ENCODE measurements around the gene TIPRL. TPM values are rescaled to one million over a fixed set of nuclear protein-coding genes. Genes with fewer than 3 reads are reported as not detected.
"Not testable (repeated sequence)": the region's sequence is repeated elsewhere in the genome, so short reads cannot be mapped to it uniquely, and the experiment has no call there.

TIPRL gene
- polyA plus RNA-seq, 1 experiment = 52.9 TPM

- Histone ChIP-seq H3K9me3 (ENCODE audit: control insufficient read depth, insufficient read depth, low read length) (no peaks in the 10 kb centered on the region), H3K4me3 (ENCODE audit: low read depth, low read length) (no peak overlapping the region), H3K27ac (ENCODE audit: low read depth, low read length) (no peak overlapping the region), H3K27me3 (ENCODE audit: control insufficient read depth, insufficient read depth, low read length) (no peaks in the 10 kb centered on the region)
- DNase-seq (ENCODE audit: low read depth, low spot score) = no peak
- ChIA-PET CTCF (interaction anchor here (1.0 kb wide), 1 partner anchor 27 kb away, joined by 5 read pairs; no protein-coding TSS in a partner anchor), POLR2A (no interaction called here)
- TF ChIP-seq CTCF (IDR thresholded peaks at IDR 0.05; ENCODE audit: low read depth, low read length) = no peak
Observed at GRCh38 chr1:168172250-168172915, 6.4 kb upstream of the TIPRL start.

GRCh38 chr1:168178227-168178637 lies 530 bp upstream of the TIPRL start:
- no peaks in the 10 kb centered on the region; the same call in 1 of the 2 replicates for H3K9me3 ChIP-seq (ENCODE audit: control insufficient read depth, insufficient read depth, low read length)
- peak overlapping the region; percentile 85 for H3K27ac ChIP-seq (ENCODE audit: low read depth, low read length)
- ChIA-PET CTCF (interaction anchor here (0.5 to 0.9 kb wide), 3 partner anchors 33 to 1133 kb away, joined by 3 to 4 read pairs (median 3); no protein-coding TSS in a partner anchor), POLR2A (no interaction called here)
- peak overlapping the region; percentile 39 for H3K4me3 ChIP-seq (ENCODE audit: low read depth, low read length)
- DNase-seq (ENCODE audit: low read depth, low spot score) = no peak
- no peak for TF ChIP-seq CTCF (IDR thresholded peaks at IDR 0.05; ENCODE audit: low read depth, low read length)
- H3K27me3 ChIP-seq (ENCODE audit: control insufficient read depth, insufficient read depth, low read length) = no peaks in the 10 kb centered on the region

- Histone ChIP-seq H3K9me3 (ENCODE audit: control insufficient read depth, insufficient read depth, low read length) (no peaks in the 10 kb centered on the region; the same call in 1 of the 2 replicates), H3K4me3 (ENCODE audit: low read depth, low read length) (peak overlapping the region; percentile 93), H3K27ac (ENCODE audit: low read depth, low read length) (peak overlapping the region; percentile 87), H3K27me3 (ENCODE audit: control insufficient read depth, insufficient read depth, low read length) (no peaks in the 10 kb centered on the region)
- no peak for TF ChIP-seq CTCF (IDR thresholded peaks at IDR 0.05; ENCODE audit: low read depth, low read length)
- no peak for DNase-seq (ENCODE audit: low read depth, low spot score)
- ChIA-PET CTCF (interaction anchor here (0.8 to 1.2 kb wide), 8 partner anchors 11 to 163 kb away, joined by 3 to 8 read pairs (median 3); no protein-coding TSS in a partner anchor), POLR2A (no interaction called here)
Observed at GRCh38 chr1:168179438-168180147, 831 bp downstream of the TIPRL start.

- DNase-seq (ENCODE audit: low read depth, low spot score) = no peak
- TF ChIP-seq CTCF (IDR thresholded peaks at IDR 0.05; ENCODE audit: low read depth, low read length) = no peak
- peak overlapping the region; percentile 93 for H3K4me3 ChIP-seq (ENCODE audit: low read depth, low read length)
- ChIA-PET CTCF (interaction anchor here (0.8 to 1.2 kb wide), 7 partner anchors 11 to 162 kb away, joined by 3 to 8 read pairs (median 3); no protein-coding TSS in a partner anchor), POLR2A (no interaction called here)
- H3K9me3 ChIP-seq (ENCODE audit: control insufficient read depth, insufficient read depth, low read length) = no peaks in the 10 kb centered on the region; the same call in 1 of the 2 replicates
- H3K27ac ChIP-seq (ENCODE audit: low read depth, low read length) = no peak overlapping the region
- no peaks in the 10 kb centered on the region for H3K27me3 ChIP-seq (ENCODE audit: control insufficient read depth, insufficient read depth, low read length)
Observed at GRCh38 chr1:168180148-168180524, 1.4 kb downstream of the TIPRL start.

GRCh38 chr1:168181063-168181720 lies 2.4 kb downstream of the TIPRL start:
- not testable (repeated sequence) for H3K4me3 ChIP-seq (ENCODE audit: low read depth, low read length); H3K27me3 ChIP-seq (ENCODE audit: control insufficient read depth, insufficient read depth, low read length); DNase-seq (ENCODE audit: low read depth, low spot score); H3K9me3 ChIP-seq (ENCODE audit: control insufficient read depth, insufficient read depth, low read length); H3K27ac ChIP-seq (ENCODE audit: low read depth, low read length)
- POLR2A ChIA-PET = interaction anchor here (0.8 kb wide), 1 partner anchor 140 kb away, joined by 3 read pairs; no protein-coding TSS in a partner anchor
- CTCF ChIA-PET = interaction anchor here (0.7 kb wide), 1 partner anchor 51 kb away, joined by 4 read pairs; no protein-coding TSS in a partner anchor

All from AG04450 (cell line).